Adipose tissue (tissue), 3 donors: ENCODE measurements around the gene BTBD18. TPM values are rescaled to one million over a fixed set of nuclear protein-coding genes. Genes with fewer than 3 reads are reported as not detected.

Experiments used
- H3K27ac ChIP-seq: one replicate; pipeline ENCODE4 v1.5.1; 2013; ENCODE audit warnings: low read depth, low read length
- WGBS, 3 donors: extraction: QIAGEN DNeasy Blood & Tissue Kit; methylation state at CpG; one replicate each; pipeline ENCODE4 v1.1.7; 2013; 5-methylcytosine and 5-hydroxymethylcytosine counted together
- polyA plus RNA-seq, 3 donors: library from polyadenylated mRNA; stranded (reverse); fragments of 200-250 nt; gene quantifications; one replicate each; pipeline ENCODE4 v1.2.3, GENCODE V29; 2013
- donor health status: healthy with polysubstance abuse.
- donor health status: Bipolar disorder and iron deficiency.
- donor health status: healthy.

Gene BTBD18, protein sequence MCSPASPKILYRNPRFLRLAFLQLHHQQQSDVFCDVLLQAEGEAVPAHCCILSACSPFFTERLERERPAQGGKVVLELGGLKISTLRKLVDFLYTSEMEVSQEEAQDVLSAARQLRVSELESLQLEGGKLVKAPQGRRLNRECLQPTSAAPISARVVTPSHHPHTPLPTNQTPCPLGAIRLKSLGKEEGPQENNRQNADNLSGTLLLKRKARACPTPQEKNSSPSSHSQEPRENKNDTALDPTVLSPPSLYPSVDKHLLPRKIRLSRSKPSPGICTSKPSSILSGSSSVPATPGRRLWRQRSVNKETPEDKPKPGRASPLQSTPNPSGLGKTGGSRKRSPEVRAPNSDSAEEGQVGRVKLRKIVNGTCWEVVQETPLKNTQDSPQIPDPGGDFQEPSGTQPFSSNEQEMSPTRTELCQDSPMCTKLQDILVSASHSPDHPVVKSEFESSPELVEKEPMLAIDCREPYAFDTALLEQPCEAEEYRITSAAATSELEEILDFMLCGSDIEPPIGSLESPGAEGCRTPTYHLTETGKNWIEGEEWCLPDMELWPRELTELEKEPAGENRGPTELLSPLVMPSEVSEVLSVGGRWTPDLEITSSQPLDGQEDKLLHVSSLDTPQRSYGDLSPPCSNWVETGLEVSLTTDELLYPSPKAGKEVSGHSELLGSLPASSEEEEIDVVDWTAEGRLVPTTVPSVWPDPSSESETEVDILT
- not detected for polyA plus RNA-seq

DNA sequence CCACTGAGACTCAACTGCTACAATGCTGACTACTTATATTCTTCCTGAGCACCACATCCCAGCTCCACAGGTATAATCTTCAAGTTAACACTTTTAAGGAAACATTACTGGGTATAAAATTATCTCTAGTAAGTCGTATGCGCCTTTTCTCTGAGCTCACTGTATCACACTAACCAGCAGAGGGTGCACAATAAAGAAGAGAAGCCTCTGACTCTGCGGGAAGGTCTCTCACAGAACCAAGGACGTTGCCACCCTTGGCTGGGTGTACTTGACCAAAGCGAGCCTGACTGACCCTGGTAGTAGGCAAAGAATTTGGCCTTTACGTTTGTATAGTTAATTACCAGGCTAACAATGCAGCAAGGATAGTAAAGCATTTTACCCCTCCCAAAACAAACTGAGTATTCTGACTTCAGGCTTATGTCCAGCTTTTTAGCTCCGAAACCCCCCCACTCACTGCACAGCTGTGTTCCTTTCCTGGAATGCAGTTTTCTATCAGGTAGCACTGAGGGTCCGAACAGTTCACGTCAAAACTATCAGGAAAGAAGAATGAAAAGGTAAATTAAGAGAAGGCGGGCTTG is at the start of gene BTBD18:
Gene BTBD18 (minus strand): TSS at position 144 of the 578 bp plus-strand sequence. CDS start 631 bp downstream, outside the sequence.
- WGBS, 3 donors = 32 to 63% (median 54%) methylated on average over 10 of the region's 10 CpGs

DNA sequence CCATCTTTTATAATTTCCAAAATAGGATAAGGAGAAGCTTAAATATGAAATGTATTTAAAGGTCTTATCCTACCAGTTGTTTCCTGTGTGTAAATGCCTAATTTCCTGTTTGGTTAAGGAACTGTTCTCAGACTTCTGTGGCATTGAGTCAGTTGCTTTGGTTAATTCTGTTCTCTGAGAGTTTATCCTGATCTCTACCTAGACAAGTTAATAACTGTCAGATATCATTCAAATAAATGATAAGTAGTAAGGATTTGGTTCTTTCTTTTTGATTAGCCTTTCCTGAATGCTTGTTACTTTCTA is 49.5 kb upstream of the BTBD18 start:
- H3K27ac ChIP-seq = no peak overlapping the region

More for the DNA sequence above, at the start of gene BTBD18:
- H3K27ac ChIP-seq = no peak within 1 kb of the TSS

DNA sequence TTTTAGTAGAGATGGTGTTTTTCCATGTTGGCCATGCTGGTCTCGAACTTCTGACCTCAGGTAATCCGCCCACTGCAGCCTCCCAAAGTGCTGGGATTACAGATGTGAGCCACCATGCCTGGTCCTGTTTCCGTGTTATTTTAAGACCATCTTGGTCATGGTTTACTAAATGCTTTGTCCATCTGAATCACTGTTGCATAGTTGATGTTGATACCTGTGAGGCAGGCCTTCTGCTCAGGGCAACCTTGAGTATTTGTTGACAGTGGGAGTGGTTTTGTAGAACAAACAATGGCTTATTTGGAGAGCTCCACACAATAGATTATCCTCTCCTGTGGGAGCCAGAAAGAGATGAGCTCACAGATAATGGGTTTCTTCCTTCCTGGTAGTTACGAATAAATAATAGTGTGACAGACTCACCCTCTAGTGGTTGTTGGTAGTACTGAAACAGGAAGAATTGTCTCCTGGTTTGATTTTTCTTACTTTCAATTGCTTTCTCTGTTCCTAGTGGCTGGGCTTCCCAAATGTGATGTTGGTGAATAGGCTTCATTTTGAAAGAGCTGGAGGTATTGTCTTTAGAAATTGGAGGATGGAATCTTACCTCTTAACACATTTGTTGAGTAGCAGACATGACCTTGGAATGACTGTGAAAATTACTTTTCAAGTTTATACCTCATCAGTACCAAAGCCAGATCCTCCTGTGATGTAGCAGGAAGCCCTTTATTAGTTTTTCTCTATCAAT is 49.0 kb upstream of the BTBD18 start:
- 45 to 52% (median 48%) methylated on average over 4 of the region's 4 CpGs for WGBS, 3 donors

DNA sequence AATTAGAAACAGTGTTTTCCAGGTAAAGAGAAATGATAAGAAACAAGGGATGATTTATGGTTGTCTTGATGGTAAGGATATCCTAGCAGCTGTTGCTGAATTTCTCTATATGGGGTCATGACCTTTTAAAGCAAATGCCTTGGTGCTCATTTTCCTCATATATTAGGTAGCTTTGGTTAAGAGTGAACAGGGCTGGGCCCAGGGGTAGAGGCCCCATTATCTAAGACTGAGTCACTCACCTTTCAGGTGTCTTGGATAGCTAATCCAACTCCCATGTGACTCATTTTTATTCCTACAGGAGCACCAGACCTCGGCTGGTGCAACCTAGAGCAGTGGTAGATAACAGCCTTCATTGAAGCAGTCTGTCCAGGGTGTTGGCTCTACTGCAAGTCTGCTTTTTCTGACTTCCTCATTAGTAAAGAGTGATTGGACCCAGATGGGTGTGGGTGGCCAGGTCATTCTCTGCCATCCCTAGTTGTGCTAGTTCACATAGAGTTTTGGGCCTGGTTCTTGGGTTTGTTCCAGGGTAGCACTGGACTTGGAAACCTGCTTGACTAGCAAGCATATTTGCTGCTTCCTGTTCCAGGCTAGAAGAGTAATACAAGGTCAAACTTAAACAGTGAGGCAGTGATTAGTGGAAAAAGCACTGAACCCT is 47.4 kb upstream of the BTBD18 start:
- H3K27ac ChIP-seq = peak overlapping the region; percentile 28
- 8 to 25% (median 24%) methylated on average over 1 of the region's 1 CpG for WGBS, 3 donors

More for the DNA sequence above, 49.0 kb upstream of the BTBD18 start:
- no peak overlapping the region for H3K27ac ChIP-seq

DNA sequence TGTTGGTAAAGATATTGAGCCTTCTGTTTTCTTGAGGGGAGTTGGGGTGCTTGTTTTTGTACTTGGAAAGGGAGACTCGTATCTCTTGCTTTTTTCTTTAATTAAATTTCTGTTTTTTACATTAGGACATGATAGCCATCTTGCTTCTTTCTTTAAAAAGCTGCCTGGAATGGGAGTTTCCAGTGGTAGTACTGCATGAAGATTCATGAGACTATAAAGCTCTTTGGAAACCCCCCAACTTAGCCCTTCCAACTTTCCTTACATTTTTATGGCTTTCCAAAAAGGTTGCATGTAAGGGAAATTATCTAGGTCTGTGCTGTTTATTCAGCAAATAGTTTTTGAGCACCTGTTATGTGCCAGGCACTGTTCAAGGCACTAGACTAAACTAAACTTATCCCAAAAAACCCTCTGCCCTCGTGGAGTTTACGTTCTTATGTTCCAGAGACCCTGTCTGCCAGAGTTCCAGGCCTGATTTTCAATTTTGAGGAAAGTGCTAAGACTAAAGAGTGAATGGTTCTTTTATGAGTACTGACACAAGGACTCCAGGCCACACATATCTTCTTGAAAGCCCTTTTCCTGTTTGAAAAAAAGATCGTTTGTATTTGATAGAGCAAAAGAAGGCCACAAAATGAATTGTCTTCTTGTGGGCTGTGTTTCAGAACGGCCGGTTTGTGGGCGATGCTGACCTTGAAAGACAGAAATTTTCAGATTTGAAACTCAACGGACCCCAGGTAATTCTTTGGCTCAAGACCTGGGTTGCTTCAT is 41.9 kb upstream of the BTBD18 start:
- 36 to 50% (median 47%) methylated on average over 8 of the region's 8 CpGs for WGBS, 3 donors
- no peak overlapping the region for H3K27ac ChIP-seq

DNA sequence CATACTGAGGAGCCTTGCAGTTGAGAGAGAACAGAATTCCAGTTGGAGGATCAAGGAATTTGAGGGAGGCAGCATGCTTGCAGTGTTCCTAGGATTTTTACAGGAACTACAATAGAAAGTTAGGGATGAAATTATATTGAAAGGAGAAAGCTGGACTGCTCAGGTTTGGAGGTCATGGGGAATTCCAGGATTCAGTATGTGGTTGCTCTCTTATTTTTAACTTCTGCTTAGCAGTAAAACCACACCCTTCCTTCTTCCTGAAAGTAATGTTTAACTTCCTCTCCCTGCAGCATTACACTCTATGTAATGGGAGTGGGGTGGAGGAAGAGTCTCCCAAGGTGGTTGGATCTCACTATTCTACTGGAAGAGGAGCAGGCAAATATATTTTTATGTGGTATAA is 41.3 kb upstream of the BTBD18 start:
- H3K27ac ChIP-seq = no peak overlapping the region

DNA sequence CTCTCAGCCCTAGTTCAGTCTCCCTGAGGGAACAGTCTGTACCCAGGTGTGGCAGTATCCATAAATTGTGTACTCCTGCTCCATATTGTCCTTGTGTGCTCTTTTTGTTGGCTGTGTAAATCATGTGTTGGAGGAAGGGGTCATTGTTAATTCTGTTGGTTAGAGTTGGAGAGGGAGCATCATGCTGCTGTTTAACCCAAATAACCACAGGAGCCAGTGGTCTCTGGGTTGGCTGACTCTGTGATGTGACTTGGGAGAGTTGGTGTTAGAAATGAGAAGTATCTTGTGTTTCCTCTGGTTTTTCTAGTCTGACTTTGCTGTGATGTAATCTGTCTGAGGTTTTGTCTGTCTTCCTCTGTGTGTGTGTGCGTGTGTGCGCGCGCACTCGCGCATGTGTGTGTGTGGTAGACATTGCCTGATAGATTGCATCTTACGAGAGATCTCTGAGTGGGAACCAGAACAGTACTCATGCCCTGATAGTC is 40.5 kb upstream of the BTBD18 start:
- no peak overlapping the region for H3K27ac ChIP-seq
- WGBS, 3 donors = 47 to 75% (median 59%) methylated on average over 7 of the region's 7 CpGs

DNA sequence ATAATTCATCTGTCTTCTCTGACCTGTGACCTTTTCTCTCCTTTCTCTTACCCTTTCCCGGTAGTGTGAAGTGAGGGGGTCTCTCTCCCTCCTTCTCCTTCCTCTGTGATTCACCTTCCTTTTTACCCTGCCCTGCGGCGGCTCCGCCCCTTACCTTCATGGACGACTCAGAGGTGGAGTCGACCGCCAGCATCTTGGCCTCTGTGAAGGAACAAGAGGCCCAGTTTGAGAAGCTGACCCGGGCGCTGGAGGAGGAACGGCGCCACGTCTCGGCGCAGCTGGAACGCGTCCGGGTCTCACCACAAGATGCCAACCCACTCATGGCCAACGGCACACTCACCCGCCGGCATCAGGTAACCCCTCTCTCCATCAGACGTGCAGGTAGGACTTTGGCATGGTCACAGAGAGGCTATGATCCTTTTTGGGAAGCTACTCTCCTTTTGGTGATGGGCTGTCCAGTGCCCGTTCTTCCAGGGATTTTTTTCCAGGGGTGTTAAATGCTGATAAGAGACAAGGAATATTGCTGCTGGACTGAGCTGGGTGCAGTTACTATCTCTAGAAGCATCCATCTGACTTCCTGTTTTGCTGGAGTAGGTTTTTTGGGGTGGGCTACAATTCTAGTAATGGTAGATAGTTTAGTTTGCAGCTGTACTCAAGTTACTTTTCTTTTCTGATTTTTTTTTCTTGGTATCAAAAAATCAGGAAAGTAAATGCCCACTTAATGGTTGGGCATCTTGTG is 39.9 kb upstream of the BTBD18 start:
- no peak overlapping the region for H3K27ac ChIP-seq

DNA sequence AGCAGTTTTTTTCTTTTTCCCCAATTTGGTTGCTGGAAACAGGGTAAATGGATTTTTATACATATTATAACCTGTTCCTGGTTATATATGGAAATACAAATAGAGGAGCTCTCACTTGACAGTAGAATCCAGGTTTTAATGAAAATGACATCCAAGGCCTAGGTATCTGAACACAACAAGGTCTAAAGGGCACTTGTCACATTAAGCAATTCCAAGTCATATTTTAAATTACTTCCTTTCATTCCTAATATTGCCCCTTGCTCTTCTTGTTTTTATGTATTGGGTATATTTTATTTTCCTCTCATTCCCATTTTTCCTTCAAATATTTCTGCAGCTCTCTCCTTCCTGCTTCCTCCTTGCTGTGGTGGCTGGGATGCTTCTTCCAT is 37.1 kb upstream of the BTBD18 start:
- H3K27ac ChIP-seq = no peak overlapping the region

More for the DNA sequence above, 39.9 kb upstream of the BTBD18 start:
- 82 to 86% (median 86%) methylated on average over 22 of the region's 22 CpGs for WGBS, 3 donors

DNA sequence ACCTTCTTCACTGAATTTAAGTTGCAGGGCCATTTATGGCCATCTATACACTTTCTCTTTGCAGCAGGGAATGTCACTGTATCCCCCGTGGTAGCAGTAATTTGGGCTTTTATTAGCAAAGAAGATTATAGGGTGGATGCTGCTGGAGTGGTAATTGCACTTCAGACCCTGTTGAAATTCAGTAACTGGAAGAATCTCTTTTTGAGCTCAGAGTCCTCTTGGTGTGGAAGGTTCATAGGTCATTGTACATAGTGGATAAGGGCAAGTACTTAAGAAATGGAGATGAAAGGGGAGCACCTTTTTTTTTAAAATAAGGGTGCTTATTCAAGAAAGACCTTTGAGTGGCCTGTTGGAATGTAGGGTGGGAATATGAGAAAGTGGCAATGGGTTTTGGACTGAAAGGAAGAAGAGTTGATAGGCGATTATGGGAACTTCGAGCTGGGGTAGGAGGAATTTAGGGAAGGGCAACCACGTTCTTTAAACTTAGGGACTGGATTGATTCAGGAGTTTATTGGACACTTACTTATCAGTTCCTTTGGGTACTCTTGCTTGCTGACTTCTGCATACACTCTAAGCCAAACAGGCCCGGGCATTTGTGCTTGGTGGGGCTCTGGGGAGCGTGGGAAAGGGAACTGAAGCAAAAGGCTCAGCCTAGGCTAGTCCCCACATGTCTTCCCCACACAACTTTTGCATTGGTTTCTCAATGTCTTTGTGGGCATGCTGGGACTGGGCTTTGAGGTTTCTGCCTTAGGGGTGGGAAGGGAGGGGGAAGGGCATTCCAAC is 36.5 kb upstream of the BTBD18 start:
- no peak overlapping the region for H3K27ac ChIP-seq
- 50 to 60% (median 57%) methylated on average over 6 of the region's 6 CpGs for WGBS, 3 donors

DNA sequence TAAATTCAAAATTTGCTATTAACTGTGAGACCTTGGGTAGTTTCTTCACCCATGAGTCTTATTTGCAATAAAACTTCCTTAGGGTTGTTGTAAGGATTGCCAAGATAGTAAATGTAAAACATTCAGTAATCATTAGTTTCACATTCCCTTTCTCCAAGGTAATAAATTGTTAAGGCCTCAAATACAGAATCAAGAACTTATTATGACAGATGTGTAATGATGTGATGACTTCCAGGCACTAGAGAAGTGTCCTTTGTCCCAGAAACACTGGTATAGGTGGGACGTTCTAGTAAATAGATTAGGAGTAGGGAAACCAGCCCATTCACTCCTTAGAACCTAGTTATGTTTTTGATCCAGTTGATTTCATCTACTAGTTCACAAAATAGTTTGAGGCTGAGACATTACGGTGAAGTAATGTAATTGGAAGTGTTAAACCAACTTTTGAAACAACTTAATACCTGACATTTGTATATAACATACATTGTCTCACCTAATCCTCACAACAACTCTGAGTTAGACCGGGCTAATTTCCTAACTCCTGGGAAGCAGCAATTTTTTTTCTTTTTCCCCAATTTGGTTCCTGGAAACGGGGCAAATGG is 35.5 kb upstream of the BTBD18 start:
- 76 to 82% (median 80%) methylated on average over 4 of the region's 4 CpGs for WGBS, 3 donors
- no peak overlapping the region for H3K27ac ChIP-seq

DNA sequence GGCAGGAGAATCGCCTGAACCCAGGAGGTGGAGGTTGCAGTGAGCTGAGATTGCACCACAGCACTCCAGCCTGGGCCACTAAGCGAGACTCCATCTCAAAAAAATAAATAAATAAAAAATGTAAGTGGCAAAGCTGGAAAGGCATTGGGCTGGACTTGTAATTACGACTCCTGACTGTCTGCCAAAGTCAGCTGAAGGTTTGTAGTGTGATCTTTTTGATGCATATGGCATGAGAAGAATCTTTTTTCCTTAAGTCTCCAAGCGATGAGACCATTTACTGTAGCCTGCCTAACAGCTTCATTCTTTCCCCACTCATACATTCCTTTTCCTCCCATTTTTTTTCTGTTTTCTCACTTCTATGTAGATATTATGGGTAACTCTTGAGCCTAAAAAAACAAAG is 34.8 kb upstream of the BTBD18 start:
- H3K27ac ChIP-seq = no peak overlapping the region
- WGBS, 3 donors = 63 to 81% (median 75%) methylated on average over 4 of the region's 4 CpGs

DNA sequence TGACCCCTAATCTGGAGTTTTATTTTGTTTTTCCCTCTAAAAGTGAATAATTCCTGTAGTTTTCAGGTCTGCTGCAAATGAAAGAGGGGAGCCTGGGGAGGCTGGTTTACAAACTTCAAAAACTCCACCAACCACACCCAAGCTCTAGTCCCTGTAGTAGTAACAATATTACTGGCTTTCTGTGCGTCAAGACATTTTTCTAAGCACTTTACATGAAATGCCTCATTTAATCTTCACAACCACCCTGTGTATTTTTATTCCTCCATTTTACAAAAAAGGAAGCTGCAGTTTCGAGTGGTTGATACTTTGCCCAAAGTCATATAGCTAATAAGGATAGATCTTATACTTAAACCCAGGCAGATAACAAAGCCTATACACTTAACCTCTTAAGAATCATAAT is 33.5 kb upstream of the BTBD18 start:
- 71 to 82% (median 77%) methylated on average over 2 of the region's 2 CpGs for WGBS, 3 donors
- H3K27ac ChIP-seq = no peak overlapping the region

DNA sequence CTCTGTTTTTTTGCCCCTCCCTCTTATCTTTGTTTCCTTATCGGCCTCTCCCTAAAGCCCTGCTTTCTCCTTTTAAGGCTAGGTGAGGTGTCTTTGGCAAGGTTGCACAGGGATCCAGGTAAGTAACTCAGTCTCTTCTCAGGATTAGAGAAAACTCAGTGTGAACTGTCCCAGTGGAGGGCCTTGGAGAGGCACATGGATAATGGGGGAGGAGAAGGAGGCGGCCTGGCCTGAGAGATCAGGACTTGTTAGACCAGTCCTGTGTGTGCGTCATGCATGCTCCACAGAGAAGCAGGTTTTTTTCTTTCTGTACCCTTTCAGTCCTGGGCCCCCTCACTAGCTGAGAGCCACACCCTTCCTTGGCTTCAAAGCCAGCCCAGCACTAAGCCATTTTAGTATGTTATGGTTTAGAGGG is 29.9 kb upstream of the BTBD18 start:
- 37 to 70% (median 62%) methylated on average over 3 of the region's 3 CpGs for WGBS, 3 donors
- no peak overlapping the region for H3K27ac ChIP-seq

DNA sequence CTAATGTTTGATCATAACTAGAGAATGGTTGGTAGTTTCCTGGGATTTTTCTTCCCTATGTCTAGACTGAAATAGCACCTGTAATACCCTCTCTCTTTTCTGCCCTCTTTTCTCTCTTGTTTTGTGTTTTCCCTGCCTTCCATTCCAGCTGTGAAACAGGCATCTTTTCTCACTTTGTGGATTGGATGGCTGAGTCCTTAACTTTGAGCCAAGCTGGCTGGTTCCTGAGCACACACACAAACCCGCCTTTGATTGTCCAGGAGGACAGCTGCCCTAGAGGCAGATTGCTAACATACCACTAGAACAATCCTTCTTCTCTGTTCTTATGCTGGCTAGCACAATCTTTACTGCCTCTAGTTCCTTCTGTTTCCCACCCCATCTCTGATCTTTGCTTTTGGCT is 27.7 kb upstream of the BTBD18 start:
- no peak overlapping the region for H3K27ac ChIP-seq
- WGBS, 3 donors = 15 to 46% (median 32%) methylated on average over 1 of the region's 1 CpG
